COLO668 (cell line): ENCODE results near the gene CBLN3.
"Not testable (repeated sequence)": the region's sequence is repeated elsewhere in the genome, so short reads cannot be mapped to it uniquely, and the experiment has no call there.

Source experiments
- DNase-seq: peaks from one replicate; lab custom pipeline; 2025; ENCODE audit not compliant: unreplicated experiment; lab: John Stamatoyannopoulos, UW

CBLN3 gene

GRCh38 chr14:24406416-24406815 is 23.1 kb downstream of the CBLN3 start:
- no peak for DNase-seq

- DNase-seq: no peak
Measured at GRCh38 chr14:24404814-24405213, 24.7 kb downstream of the CBLN3 start.

- no peak for DNase-seq
Measured at GRCh38 chr14:24403294-24403998, 26.0 kb downstream of the CBLN3 start.

- no peak for DNase-seq
Measured at GRCh38 chr14:24401810-24402702, 27.4 kb downstream of the CBLN3 start.

GRCh38 chr14:24399999-24400718 is 29.3 kb downstream of the CBLN3 start:
- no peak for DNase-seq

- no peak for DNase-seq
Measured at GRCh38 chr14:24399447-24399822, 30.0 kb downstream of the CBLN3 start.

GRCh38 chr14:24398653-24399446 is 30.6 kb downstream of the CBLN3 start, which contains the start of gene NYNRIN:
TSS of gene NYNRIN (plus strand) at chr14:24399003. CDS start at chr14:24399247, 244 bp downstream.
- no peak for DNase-seq

- no peak for DNase-seq
Measured at GRCh38 chr14:24398293-24398652, 31.2 kb downstream of the CBLN3 start.

- no peak for DNase-seq
Measured at GRCh38 chr14:24397639-24398292, 31.7 kb downstream of the CBLN3 start.

GRCh38 chr14:24395609-24396582 is 33.6 kb downstream of the CBLN3 start:
- no peak for DNase-seq

GRCh38 chr14:24394275-24394674 is 35.2 kb downstream of the CBLN3 start:
- no peak for DNase-seq

GRCh38 chr14:24392325-24393091 is 37.0 kb downstream of the CBLN3 start:
- DNase-seq: no peak

- no peak for DNase-seq
Measured at GRCh38 chr14:24390701-24391468, 38.6 kb downstream of the CBLN3 start.

GRCh38 chr14:24389226-24389848 is 40.1 kb downstream of the CBLN3 start:
- no peak for DNase-seq

GRCh38 chr14:24388474-24389179 is 40.8 kb downstream of the CBLN3 start:
- no peak for DNase-seq

GRCh38 chr14:24387579-24387978 is 41.9 kb downstream of the CBLN3 start:
- DNase-seq: not testable (repeated sequence)

GRCh38 chr14:24387009-24387345 is 42.5 kb downstream of the CBLN3 start:
- no peak for DNase-seq
